Naive thymus-derived CD4-positive, alpha-beta T cell (primary cell): ENCODE measurements around the gene PGM5. TPM values are rescaled to one million over a fixed set of nuclear protein-coding genes. Genes with fewer than 3 reads are reported as not detected.

Experiments
- ATAC-seq: fragments of 150-1000 bp; cut with Tn5 transposase; 2 replicates; pipeline ENCODE4 v1.10.0; 2021; ENCODE audit warnings: mild to moderate bottlenecking, moderate library complexity
- CTCF ChIA-PET: fragments of 350-600 bp; sonication (Branson Sonifier 250); formaldehyde crosslinking; loops from one replicate; lab custom pipeline; 2021; ENCODE audit warnings: antibody characterized with exemption; lab: Charles Lee
- POLR2A ChIA-PET: fragments of 350-600 bp; sonication (Branson Sonifier 250); formaldehyde crosslinking; loops from one replicate; lab custom pipeline; 2021; ENCODE audit warnings: antibody characterized with exemption, inconsistent platforms; lab: Charles Lee
- DNase-seq, 9 donors: peaks; one replicate each; pipeline versions ENCODE4 v3.0.0 to v3.0.0-alpha.2; 2020 to 2022; ENCODE audit warnings: mixed read lengths in 1 of 9
- H3K27ac ChIP-seq: one replicate; pipeline ENCODE4 v1.7.0; 2013; ENCODE audit warnings: mild to moderate bottlenecking, low read depth, low read length, moderate library complexity
- H3K27me3 ChIP-seq, 2 donors: one replicate each; pipeline ENCODE4 v1.7.0; 2013; ENCODE audit warnings: low read length in 2 of 2, mild to moderate bottlenecking in 2 of 2, moderate library complexity in 2 of 2; ENCODE audit not compliant: control insufficient read depth in 2 of 2, insufficient read depth in 2 of 2
- H3K36me3 ChIP-seq, 3 experiments: 1 replicate in 2 of 3; 2 replicates in 1 of 3; pipeline ENCODE4 v1.7.0; 2013; ENCODE audit warnings: low read length in 3 of 3, mild to moderate bottlenecking in 3 of 3, moderate library complexity in 1 of 3; ENCODE audit not compliant: insufficient read depth in 3 of 3, control insufficient read depth in 2 of 3
- H3K4me1 ChIP-seq, 2 donors: one replicate each; pipeline ENCODE4 v1.7.0; 2013; ENCODE audit warnings: low read length in 2 of 2, mild to moderate bottlenecking in 2 of 2, moderate library complexity in 1 of 2; ENCODE audit not compliant: control insufficient read depth in 2 of 2, insufficient read depth in 2 of 2
- H3K4me3 ChIP-seq: 2 replicates; pipeline ENCODE4 v1.7.0; 2013; ENCODE audit warnings: mild to moderate bottlenecking, low read length
- H3K9me3 ChIP-seq, 3 experiments: 1 replicate in 2 of 3; 2 replicates in 1 of 3; pipeline ENCODE4 v1.7.0; 2013; ENCODE audit warnings: low read length in 3 of 3; ENCODE audit not compliant: control insufficient read depth in 2 of 3
- H3K27ac Mint-ChIP-seq, 9 donors: one replicate each; pipeline ENCODE4 v1.8.0; 2020 to 2022; ENCODE audit warnings: mixed read lengths in 9 of 9, mild to moderate bottlenecking in 8 of 9, moderate library complexity in 5 of 9, inconsistent platforms in 2 of 9
- H3K27me3 Mint-ChIP-seq, 5 donors: one replicate each; pipeline ENCODE4 v1.8.0; 2021 to 2022; ENCODE audit warnings: mixed read lengths in 5 of 5, mild to moderate bottlenecking in 1 of 5
- H3K36me3 Mint-ChIP-seq, 5 donors: one replicate each; pipeline ENCODE4 v1.8.0; 2020 to 2022; ENCODE audit warnings: mixed read lengths in 5 of 5, mild to moderate bottlenecking in 3 of 5, inconsistent platforms in 1 of 5
- H3K4me1 Mint-ChIP-seq, 7 donors: one replicate each; pipeline ENCODE4 v1.8.0; 2020 to 2022; ENCODE audit warnings: mixed read lengths in 7 of 7, mild to moderate bottlenecking in 3 of 7, inconsistent platforms in 1 of 7
- H3K4me3 Mint-ChIP-seq, 10 donors: one replicate each; pipeline ENCODE4 v1.8.0; 2020 to 2022; ENCODE audit warnings: mild to moderate bottlenecking in 10 of 10, mixed read lengths in 10 of 10, moderate library complexity in 6 of 10, inconsistent platforms in 2 of 10
- H3K9me3 Mint-ChIP-seq, 11 donors: one replicate each; pipeline ENCODE4 v1.8.0; 2020 to 2022; ENCODE audit warnings: mixed read lengths in 11 of 11, mild to moderate bottlenecking in 4 of 11, inconsistent platforms in 1 of 11, moderate library complexity in 1 of 11
- intact Hi-C, 2 donors: fragments of 100-400 bp; cut with micrococcal nuclease; formaldehyde crosslinking; loops; one replicate each; pipeline ENCODE4 v1.15.1; 2023
- polyA plus RNA-seq, 2 donors: library from polyadenylated mRNA; unstranded; fragments of 300-500 nt; fragmentation: Illumina TruSeq; gene quantifications; one replicate each; pipeline ENCODE4 v1.2.3, GENCODE V29; 2021
- total RNA-seq, 6 experiments: library from RNA in 5 of 6; stranded (reverse) in 5 of 6; gene quantifications; 1 replicate in 5 of 6; 2 replicates in 1 of 6; pipeline ENCODE4 v1.2.3 and lab custom pipeline; 2021 to 2026

The PGM5 gene
- total and polyA plus RNA-seq, 7 experiments from 2014 or later: 0.19 to 1.4 TPM; not detected in 5

- CTCF ChIA-PET: interaction anchor here (1.2 kb wide), 1 partner anchor 424 kb away, joined by 3 read pairs; no protein-coding TSS in a partner anchor
- Mint-ChIP-seq H3K27me3 (peaks cover 0 to 9% (median under 1%) of the 10 kb centered on the region in 5 donors), H3K4me3 (no peak overlapping the region), H3K27ac (no peak overlapping the region), H3K4me1 (no peaks in the 10 kb centered on the region), H3K9me3 (no peaks in the 10 kb centered on the region), H3K36me3 (no peaks in the 10 kb centered on the region)
- ATAC-seq (no peak), DNase-seq (no peak)
- Histone ChIP-seq H3K27me3 (no peaks in the 10 kb centered on the region), H3K9me3 (no peaks in the 10 kb centered on the region), H3K4me3 (no peak overlapping the region), H3K27ac (no peak overlapping the region), H3K4me1 (no peaks in the 10 kb centered on the region), H3K36me3 (no peaks in the 10 kb centered on the region)
- intact Hi-C loops: no loop called here
- POLR2A ChIA-PET: no interaction called here
These were observed 221.6 kb downstream of the PGM5 start for GRCh38 chr9:68577774-68578591.

Other genes with a start within 250 kb of the PGM5 start
- gene ZNG1C, start 114.6 kb upstream of the PGM5 start, total RNA-seq: 10 to 100 TPM; 29.7 to 48.6 (median 40.5) TPM
- 10 to 100 TPM; 16.4 to 21.3 TPM for gene ZNG1C, start 114.6 kb upstream of the PGM5 start, polyA plus RNA-seq
- gene FOXD4L3, start 53.7 kb upstream of the PGM5 start, total RNA-seq: under 1 TPM in 2 of 5 experiments, not detected in 3; 0.30 to 0.54 TPM
- gene FOXD4L3, start 53.7 kb upstream of the PGM5 start, polyA plus RNA-seq: not detected
- gene TMEM252, start 184.3 kb downstream of the PGM5 start, total RNA-seq: not detected
- gene TMEM252, start 184.3 kb downstream of the PGM5 start, polyA plus RNA-seq: not detected